Subcutaneous preadipocyte (primary cell): Measurements from ENCODE around the gene ADCY2. TPM values are rescaled to one million over a fixed set of nuclear protein-coding genes. Genes with fewer than 3 reads are reported as not detected.

ENCODE experiments used
- total RNA-seq: library from RNA; depleted of rRNA; stranded (reverse); fragments of >200 nt; gene quantifications from 2 replicates; pipeline ENCODE4 v1.2.3, GENCODE V29; 2012

ADCY2 gene
- under 0.01 TPM in 1 of 2 replicates, not detected in the other for total RNA-seq

GRCh38 chr5:7395947-7396712 lies at the start of gene ADCY2:
TSS of gene ADCY2 (plus strand) at chr5:7396138. CDS start at chr5:7396297, 159 bp downstream.

GRCh38 chr5:7850395-7851239 lies 454.7 kb downstream of the ADCY2 start, which contains the start of gene CFAP90:
TSS of gene CFAP90 (minus strand) at chr5:7851133. CDS start at chr5:7851021, 112 bp downstream.

GRCh38 chr5:7868773-7869473 lies 473.0 kb downstream of the ADCY2 start, which contains the start of the genes FASTKD3 and MTRR:
TSS of gene FASTKD3 (minus strand) at chr5:7869031. CDS start at chr5:7868083, 948 bp downstream.
TSS of gene MTRR (plus strand) at chr5:7869148. CDS start at chr5:7870795, 1,647 bp downstream.

